GM19035 (cell line): ENCODE results near the gene GLRX5.
A peak's percentile ranks its signal among the peaks of the same experiment; 100 is the strongest.

Experiments used
- ATAC-seq: cut with Tn5 transposase; IDR thresholded peaks from one replicate; pipeline ENCODE4 v1.9.1; 2021; ENCODE audit not compliant: unreplicated experiment

The GLRX5 gene

DNA sequence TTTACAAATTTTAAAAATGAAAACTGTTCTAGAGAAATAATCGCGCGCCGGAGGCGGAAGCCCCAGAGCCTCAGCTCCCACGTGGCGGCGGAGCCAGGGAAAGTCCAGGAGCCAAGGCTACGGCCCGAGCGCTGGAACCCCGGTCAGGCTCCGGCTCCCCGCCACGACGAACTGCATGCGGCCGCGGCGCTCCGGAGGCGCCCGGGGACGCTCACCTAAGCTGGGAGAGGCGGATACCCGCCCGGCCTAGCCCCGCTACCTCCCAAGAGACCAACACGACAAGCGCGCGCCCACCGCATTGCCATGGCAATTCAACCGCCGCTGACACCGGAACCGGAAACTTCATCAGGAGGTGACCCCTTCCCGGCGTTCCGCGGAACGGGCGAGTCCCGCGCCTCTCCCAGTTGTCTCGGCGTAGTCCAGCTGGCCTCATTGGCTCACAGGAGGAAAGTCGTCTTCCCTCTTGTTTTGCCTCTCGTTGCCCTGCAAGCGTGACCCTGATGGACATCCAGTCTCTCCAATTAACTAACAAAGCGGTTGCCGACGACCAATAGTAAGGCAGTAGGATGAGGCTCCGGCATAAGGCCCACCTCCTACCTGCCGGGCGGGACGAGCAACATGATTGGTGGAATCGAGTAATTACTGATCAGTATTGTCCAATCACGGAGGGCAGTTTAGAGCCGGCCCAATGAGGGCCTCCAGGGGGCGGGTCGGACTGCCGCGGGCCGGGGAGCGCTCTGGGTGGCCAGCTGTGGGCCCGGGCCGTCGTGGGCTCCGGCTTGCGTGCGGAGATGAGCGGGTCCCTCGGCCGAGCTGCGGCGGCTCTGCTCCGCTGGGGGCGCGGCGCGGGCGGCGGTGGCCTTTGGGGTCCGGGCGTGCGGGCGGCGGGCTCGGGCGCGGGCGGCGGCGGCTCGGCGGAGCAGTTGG, at the start of gene GLRX5:
Gene GLRX5, plus strand, starts transcription at position 752 of the 927 bp plus-strand sequence. Its CDS starts 40 bp downstream, at position 792.
- peak; percentile 88 for ATAC-seq

DNA sequence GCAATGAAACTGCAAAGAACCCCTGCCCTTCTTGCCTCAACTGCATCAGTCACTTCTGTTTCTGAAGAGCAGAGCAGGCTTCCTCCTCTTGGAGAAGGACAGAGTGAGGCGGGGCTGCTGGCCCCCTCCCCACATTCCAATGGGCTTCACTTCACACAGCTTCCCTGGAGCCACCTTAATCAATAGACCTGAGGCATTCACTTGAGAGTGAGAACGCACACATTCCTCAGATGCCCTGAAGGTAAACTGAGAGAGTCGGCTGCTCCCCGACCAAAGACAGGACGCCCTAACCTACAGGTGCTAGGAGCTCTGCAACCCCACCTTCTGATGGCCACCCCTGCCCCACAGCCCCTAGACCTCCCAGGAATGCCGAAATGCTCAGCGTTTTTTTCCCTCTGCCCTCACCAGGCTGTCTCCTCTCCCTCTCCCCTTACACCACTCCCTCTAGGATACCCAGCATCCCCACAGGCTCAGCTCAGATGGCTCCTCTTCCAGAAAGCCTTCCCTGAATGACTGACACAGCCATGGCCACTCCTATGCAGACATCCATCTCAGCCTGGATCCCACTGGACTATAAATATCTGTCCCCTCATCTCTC, 49.5 kb upstream of the GLRX5 start:
- ATAC-seq, result no peak

DNA sequence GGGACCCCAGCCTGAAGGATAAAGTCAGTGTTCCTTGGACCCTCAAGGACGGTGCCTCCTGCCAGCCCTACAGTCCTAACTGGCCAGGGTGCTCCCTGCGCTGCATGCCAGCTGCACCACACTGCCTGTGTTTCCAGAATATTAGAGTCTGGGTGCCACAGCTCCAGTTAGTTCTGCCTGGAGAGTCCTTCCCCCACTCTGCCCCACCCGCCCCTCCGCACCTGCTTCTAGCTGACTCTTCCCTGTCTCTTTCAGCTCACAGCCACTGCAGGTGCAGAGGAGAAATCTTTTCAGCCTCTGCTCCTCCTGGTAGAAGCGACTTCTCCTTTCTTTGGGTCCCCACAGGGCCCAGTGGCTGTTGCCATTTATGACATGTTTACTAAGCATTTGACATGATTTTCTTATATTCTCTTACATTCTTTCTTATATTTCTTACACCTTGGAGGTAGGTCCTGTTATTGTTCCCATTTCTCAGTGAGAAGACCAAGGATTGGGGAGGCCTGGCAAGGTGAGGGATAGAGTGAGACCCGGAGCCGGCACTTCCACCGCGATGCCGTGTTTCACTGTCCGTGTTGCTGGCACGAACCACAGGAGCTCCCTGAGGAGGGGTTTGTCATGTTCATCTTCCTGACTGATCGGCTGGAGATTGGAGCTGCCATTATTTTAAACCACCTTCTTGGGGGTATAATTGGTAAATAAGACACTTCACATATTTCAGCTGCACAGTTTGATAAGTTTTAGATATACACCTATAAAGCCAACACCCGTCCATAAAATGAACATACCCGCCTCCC, 47.8 kb upstream of the GLRX5 start:
- no peak for ATAC-seq

DNA sequence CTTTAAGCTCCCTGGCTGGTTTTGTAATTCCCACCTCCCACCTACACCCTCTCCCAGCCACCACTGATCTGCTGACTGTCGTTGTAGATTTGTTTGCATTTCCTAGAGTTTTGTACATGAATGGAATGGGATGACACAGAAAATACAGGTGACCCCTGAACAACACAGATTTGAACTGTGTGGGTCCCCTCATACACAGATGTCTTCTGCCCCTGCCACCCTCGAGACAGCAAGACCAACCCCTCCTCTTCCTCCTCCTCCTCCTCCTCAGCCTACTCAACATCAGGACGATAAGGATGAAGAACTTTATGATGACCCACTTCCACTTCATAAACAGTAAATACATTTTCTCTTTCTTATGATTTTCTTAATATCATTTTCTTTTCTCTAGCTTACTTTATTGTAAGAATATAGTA, 47.2 kb upstream of the GLRX5 start:
- no peak for ATAC-seq

DNA sequence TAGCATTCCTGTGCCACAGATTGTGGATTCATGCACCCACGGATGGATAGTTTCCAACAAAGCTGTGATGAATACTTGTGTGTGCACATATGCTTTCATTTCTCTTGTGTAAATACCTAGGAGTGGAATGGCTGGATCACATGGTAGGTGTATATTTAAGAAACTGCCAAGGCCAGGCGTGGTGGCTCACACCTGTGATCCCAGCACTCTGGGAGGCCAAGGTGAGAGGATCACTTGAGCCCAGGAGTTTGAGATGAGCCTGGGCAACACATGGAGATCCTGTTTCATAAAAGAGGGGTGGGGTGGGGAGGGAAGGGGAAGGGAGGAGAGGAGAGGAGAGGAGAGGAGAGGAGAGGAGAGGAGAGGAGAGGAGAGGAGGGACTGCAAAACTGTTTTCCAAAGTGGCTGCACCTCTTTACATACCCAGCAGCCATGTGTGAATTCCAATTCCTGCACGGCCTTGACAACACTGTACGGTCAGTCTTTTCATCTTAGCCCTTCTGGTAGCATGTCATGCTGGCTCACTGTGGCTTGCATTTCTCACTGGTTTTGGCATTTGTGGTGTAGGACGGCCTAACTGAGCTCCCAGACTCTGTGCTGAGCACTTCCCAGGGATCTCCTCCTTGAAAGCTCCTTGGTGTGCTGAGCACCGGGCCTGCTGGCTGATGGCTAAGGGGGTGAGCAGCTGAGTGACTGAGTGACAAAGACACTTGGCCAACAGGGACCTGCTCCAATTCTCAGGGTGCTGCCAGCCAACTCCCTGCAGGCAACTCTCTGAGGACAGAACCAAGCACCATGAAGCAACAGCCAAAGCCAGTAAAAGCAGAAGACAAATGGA, 46.3 kb upstream of the GLRX5 start:
- no peak for ATAC-seq

DNA sequence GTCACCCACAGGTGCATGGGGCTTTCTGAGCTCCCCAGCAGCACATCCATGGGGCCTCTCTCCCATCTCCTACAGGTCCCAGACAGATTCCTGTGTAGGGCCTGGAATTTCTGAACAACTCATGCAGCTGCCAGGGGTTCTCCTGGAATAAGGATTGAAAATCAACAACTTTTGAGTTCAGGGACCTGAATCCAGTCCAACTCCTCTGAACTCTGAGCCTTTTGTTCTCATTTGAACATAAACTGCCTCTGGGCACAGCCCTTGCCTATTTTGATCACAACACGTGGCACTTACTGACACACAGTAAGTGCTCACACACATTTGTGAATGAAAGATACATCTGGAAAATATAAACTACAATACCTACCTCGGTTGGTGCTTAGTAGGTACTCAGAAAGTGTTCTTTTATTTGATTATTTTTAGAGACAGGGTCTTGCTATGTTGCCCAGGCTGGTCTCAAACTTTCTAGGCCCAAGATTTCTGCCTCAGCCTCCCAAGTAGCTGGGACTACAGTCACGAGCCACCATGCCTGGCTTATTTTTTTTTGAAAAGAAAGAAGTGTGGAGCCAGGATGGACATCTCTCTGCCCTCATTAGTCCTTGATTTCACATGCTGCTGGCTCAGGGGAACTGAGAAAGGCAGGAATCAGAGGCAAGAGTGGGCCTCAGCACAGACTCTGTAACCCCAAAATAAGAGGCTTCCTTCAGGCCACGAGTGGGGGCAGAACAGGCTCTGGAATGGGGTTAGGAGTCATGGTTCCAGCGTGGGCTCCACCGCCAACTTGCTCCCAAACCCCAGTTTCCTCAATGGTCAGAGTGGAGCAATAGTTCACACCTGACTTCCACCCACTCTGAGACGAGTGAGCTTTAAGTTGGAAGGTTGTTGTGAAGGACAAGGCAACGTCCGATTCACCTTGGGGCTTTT, 45.4 kb upstream of the GLRX5 start:
- ATAC-seq, result no peak

DNA sequence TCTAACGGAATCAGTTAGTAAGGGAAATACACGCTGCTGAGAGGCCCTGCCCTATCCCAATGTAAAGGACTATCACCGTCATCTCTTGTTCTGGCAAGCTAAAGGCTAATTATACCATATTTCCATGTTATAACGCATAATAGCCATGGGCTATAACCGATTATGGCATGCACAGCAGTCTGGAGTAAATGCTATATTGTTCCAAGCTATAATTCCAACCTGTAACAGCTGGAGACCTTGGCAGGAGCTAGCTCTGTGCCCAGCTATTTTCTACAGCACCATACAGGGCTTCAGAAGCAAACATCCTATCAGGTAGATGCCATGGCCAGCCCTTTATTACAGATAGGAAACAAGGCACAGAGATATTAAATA, 44.7 kb upstream of the GLRX5 start:
- ATAC-seq, result no peak

DNA sequence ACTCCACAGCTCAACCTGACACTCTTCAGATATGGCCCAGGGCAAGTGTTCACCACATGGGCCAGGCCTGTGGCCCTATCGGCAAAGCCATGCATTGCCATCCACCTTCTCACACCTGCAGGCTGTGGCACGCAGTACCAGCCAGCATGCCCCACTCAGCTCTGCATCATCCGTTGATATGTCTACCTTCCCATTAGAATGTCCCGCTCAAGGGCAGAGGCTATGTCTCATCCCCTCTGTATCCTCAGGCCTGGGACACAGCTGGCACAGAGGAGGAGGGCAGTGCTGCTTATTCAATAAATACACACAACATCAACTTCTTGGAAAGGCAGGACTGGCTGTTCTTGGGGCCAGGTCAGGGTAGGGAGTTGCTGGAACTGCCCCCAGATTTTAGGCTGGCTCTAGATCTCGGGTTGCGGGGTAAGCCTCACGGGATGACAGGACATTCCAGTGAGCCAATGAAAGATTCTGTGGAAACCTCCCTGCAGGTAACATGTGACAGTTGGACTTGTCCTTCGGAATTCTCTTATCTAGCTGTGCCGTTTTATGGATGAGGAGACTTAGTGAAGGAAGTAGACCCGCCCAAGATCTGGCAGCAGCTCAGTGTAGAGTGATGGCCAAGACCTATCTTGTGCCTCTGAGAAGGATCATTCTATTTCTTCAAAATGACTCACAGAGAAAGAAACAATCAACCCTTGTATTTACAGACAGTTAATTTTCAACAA, 44.0 kb upstream of the GLRX5 start:
- ATAC-seq, result no peak

DNA sequence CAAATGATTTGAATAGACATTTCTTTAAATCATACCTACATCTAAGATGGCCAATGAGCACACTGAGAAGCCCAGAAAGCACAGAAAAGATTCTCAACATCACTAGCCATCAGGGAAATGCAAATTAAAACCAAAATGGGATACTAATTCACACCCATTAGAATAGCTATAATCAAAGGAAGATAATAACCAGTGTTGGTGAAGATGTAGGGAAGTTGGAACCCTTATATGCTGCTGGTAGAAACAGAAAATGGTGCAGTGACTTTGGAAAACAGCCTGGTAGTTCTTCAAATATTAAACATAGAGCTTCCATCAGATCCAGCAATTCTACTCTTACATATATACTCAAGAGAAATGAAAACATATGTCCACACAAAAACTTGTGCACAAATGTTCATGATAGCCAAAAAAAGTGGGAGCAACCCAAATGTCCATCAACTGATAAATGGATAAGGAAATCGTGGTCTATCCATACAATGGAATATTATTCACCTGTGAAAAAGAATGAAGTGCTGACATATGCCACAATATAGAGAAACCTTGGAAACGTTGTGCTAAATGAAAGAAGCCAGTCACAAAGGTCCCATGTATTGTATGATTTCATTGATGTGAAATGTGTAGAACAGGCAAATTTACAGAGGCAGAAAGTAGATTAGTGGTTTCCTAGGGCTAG, 42.8 kb upstream of the GLRX5 start:
- no peak for ATAC-seq

DNA sequence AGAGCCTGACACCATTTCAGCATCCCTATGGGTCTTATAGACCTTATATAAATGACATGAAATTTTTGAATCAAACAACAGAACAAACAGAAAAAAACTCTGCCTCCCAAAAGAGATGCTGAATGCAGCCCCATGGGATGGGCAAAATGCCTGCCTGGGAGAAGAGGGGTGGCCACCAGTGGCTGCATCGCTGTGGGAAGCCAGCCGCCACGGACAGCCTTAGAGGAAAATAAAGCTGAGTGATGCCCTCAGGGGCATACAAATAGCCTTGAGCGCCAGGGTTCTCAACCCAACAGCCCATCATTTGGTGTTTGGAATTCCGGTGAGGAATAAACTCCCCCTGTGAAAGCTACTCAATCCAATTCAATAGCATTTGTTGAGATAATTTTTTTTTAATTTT, 41.3 kb upstream of the GLRX5 start:
- no peak for ATAC-seq

DNA sequence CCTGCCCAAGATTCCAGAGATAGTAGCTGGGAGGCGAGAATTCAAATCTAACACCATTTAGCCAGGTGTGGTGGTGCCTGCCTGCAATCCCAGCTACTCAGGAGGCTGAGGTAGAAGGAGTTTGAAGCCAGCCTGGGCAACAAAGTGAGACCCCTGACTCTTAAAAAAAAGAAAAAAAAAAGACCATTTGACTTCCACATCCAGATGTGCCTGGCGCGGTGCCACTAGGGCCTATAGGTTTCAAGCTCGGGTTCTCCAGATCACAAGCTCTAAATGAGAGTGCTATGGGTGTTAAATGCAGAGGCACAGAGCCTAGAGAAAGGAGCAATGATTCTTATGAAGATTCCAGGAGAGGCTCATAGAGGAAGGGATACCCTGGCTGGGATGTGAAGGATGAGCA, 40.9 kb upstream of the GLRX5 start:
- ATAC-seq, result no peak

DNA sequence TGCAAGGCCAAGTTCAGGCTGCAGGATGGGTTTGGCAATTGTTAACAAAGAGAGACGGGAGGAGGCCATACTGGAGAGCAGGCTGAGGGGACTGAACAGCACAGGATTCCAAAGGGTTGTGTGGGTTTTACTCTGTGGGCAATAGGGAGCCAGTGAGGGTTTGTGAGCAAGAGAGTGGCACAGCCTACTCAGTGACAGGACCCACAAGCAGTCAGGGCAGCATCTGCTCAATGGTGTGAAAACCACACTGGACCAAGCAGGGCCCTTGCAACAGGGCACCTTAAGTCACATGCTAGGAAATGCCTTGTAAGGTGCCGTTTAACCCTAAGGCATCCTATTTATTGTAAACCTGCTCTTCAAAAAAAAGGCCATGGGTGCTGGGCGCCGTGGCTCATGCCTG, 40.4 kb upstream of the GLRX5 start:
- no peak for ATAC-seq

DNA sequence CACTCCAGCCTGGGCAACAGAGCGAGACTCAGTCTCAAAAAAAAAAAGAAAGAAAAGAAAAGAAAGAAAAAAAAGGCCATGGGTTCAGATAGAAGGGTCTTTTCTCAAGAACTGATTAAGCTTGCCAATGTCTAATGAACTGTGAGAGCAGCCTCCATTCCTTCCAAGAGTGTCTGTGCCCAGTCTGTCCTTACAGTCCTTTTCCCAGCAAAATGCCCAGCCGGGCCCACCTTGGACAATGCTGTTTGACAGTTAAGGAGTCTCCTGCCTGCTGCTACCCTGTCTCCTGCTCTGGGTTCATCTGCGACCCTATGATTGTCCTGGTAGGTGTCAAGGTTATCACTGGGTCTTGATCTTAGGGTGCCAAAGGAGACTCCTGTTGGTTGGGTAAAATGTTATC, 39.8 kb upstream of the GLRX5 start:
- no peak for ATAC-seq

DNA sequence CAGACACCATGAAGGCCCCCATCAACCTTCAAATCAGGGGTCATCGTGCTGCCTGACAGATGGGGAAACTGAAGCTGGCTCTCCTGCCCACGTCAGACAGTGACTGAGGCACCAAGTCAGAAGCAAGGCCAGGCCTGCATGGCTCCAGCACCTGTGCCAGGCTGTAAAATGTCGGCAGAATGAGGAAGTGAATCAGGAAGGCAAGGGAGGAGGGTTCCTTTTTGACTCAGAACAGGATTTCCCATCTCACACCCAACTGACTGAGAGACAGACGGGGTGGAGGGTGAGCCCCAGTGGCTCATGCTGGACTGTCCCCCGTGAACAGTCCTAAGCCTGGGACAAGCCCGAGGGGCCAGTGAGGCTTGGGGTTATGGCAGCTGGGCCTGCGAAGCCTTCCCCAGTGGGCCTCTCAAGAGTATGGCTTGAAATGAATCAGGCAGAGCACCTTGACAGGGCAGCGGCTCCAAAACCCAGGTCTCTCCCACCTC, 39.3 kb upstream of the GLRX5 start:
- peak; percentile 77 for ATAC-seq

DNA sequence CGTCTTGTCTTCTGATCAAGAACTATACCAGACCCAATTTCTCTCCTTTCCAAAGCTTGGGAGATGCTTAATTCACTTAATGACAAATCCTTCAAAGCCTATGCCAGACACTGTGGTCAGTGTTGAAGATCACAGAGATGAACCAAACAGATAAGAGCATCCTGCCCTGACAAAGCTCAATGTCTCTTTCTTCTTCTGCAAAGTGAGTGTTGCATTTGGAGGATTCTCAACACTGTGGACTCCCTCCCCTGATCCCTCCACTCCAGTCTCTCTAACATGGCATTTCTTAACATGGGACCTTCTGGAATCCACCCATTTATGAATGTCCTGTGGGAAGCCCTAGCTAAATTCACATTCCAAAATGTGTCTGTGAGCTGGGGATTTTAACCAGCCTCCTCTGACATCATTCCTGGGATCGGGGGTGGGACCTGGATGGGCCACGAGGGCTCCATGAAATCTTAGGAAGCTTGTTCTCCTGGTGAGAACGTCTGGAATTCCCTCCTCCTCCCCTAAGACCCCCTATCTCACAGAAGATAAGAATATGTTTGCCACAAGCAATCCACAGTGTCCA, 38.7 kb upstream of the GLRX5 start:
- no peak for ATAC-seq

DNA sequence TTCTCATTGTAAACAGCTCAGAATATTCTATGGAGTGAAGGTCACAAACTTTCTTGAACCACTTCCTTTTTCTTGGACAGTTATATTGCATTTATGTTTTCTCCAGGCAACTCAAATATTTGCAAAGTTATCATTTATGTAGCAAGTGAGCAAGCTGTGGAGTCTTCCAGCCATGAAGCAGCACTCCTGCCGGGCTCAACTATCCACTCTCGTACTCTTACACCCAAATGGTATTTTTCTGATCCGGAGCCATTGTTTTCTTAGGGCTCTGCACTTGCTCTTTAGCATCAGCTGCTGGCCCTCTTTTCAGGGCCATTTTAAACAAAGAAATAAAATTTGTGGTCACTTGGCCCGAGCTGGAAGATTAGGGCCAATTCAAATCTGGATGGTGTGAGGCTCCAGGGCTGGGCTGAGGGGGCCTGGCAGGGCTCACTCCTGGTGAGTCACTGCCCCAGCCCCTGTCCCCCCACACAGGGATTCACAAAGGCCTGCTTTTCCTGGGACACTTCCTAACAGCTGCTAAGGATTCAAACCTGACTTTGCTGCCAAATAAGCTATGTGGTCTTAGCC, 38.1 kb upstream of the GLRX5 start:
- no peak for ATAC-seq

DNA sequence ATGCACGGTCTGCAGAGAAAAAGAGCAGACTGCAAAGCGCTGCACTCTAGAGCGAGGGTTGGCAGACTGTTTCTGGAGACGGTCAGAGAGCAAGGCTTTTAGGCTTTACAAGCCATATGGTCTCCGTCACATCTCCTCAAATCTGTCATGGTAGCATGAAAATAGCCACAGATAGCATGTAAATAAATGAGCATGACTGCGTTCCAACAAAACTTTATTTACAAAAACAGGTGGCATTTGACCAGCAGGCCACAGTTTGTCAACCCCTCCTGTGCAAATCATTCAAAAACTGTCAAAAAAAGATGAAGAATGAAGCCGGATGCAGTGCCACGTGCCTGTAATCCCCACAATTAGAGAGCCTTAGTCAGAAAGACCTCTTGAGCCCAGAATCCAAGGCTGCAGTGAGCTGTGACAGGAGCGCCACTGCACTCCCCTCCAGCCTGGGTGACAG, 37.3 kb upstream of the GLRX5 start:
- ATAC-seq, result no peak
